MM.1S (cell line): ENCODE results near the gene CLDN15.
"Not testable (repeated sequence)": the region's sequence is repeated elsewhere in the genome, so short reads cannot be mapped to it uniquely, and the experiment has no call there.

Source experiments
- DNase-seq: peaks from one replicate; pipeline ENCODE4 v3.0.0-alpha.2; 2015
- H2AFZ ChIP-seq: fragments of 300-600 bp; sonication (generic); 2 replicates; pipeline ENCODE4 v1.6.0; 2016; ENCODE audit warnings: antibody characterized with exemption, low read length
- H3F3A ChIP-seq: fragments of 300-600 bp; sonication (generic); 2 replicates; pipeline ENCODE4 v1.6.1; 2016; ENCODE audit warnings: mild to moderate bottlenecking, antibody characterized with exemption, low read length, moderate library complexity, mixed read lengths; ENCODE audit not compliant: insufficient read depth
- H3K27ac ChIP-seq: fragments of 300-600 bp; sonication (generic); 2 replicates; pipeline ENCODE4 v1.5.1; 2016; ENCODE audit warnings: mild to moderate bottlenecking, low read length
- H3K27me3 ChIP-seq: fragments of 300-600 bp; sonication (generic); replicated peaks from 2 replicates; pipeline ENCODE4 v1.6.0; 2016; ENCODE audit warnings: low read length; ENCODE audit not compliant: insufficient read depth
- H3K36me3 ChIP-seq: fragments of 300-600 bp; sonication (generic); replicated peaks from 2 replicates; pipeline ENCODE4 v1.6.1; 2016; ENCODE audit warnings: mild to moderate bottlenecking, low read length, mixed read lengths; ENCODE audit not compliant: insufficient read depth
- H3K4me1 ChIP-seq: fragments of 300-600 bp; sonication (generic); 2 replicates; pipeline ENCODE4 v1.6.1; 2016; ENCODE audit warnings: low read length, mixed read lengths
- H3K4me2 ChIP-seq: fragments of 300-600 bp; sonication (generic); 2 replicates; pipeline ENCODE4 v1.6.0; 2016; ENCODE audit warnings: low read depth, low read length
- H3K4me3 ChIP-seq: fragments of 300-600 bp; sonication (generic); 2 replicates; pipeline ENCODE4 v1.5.1; 2016; ENCODE audit warnings: low read length, mixed read lengths
- H3K79me2 ChIP-seq: fragments of 300-600 bp; sonication (generic); 2 replicates; pipeline ENCODE4 v1.6.1; 2016; ENCODE audit warnings: mixed run types, low read length, mixed read lengths
- H3K9ac ChIP-seq: fragments of 300-600 bp; sonication (generic); 2 replicates; pipeline ENCODE4 v1.6.1; 2016; ENCODE audit warnings: low read length, mixed read lengths
- H3K9me2 ChIP-seq: fragments of 300-600 bp; sonication (generic); replicated peaks from 2 replicates; pipeline ENCODE4 v1.6.1; 2016; ENCODE audit warnings: mild to moderate bottlenecking, low read length, mixed read lengths; ENCODE audit not compliant: insufficient read depth
- H3K9me3 ChIP-seq: fragments of 300-600 bp; sonication (generic); replicated peaks from 2 replicates; pipeline ENCODE4 v1.6.1; 2016; ENCODE audit warnings: mild to moderate bottlenecking, low read length, mixed read lengths; ENCODE audit not compliant: insufficient read depth
- H4K20me1 ChIP-seq: fragments of 300-600 bp; sonication (generic); 2 replicates; pipeline ENCODE4 v1.6.1; 2016; ENCODE audit warnings: mild to moderate bottlenecking, low read length, moderate library complexity, mixed read lengths; ENCODE audit not compliant: insufficient read depth
- EZH2 ChIP-seq: fragments of 300-600 bp; sonication (generic); optimal IDR thresholded peaks from 2 replicates; pipeline ENCODE3; 2017; ENCODE audit warnings: low read depth, mild to moderate bottlenecking, antibody characterized with exemption, low read length, mixed read lengths
- EZH2phosphoT487 ChIP-seq: fragments of 300-600 bp; sonication (generic); IDR thresholded peaks from 2 replicates; pipeline ENCODE4 v1.6.1; 2018; ENCODE audit warnings: antibody characterized with exemption, low read length
- TF ChIP-seq, protein P1 (sequence below): fragments of 300-600 bp; sonication (generic); IDR thresholded peaks from 2 replicates; pipeline ENCODE4 v1.5.1; 2016; ENCODE audit warnings: antibody characterized with exemption, low read length, mixed read lengths

Gene CLDN15

DNA sequence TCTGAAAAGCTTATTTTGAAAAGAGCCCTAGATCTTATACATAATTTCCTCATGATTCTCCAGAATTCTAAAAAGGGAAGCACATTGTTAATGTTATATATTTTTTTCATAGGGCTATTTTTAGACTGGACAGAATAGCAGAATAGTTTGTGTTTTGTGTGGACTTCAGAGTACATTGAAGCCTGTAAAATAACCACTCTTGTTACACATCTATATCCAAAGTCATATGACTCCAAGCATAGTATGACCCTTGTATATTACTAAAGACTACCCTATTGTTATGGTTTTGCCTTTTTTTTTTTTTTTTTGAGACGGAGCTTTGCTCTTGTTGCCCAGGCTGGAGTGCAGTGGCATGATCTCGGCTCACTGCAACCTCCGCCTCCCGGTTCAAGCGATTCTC lies 33.4 kb upstream of the CLDN15 start:
- Histone ChIP-seq H3K9ac (no peak overlapping the region), H3K27ac (no peak overlapping the region), H3K4me3 (no peak overlapping the region), H3K4me1 (no peaks in the 10 kb centered on the region), H3K79me2 (no peaks in the 10 kb centered on the region), H4K20me1 (no peaks in the 10 kb centered on the region), H3K9me2 (no peaks in the 10 kb centered on the region), H3K4me2 (no peak overlapping the region), H2AFZ (no peak overlapping the region), H3K9me3 (no peaks in the 10 kb centered on the region), H3K36me3 (no peaks in the 10 kb centered on the region), H3F3A (no peaks in the 10 kb centered on the region), H3K27me3 (peaks cover 91% of the 10 kb centered on the region)
- no peak for TF ChIP-seq EZH2
- TF ChIP-seq, protein P1, sequence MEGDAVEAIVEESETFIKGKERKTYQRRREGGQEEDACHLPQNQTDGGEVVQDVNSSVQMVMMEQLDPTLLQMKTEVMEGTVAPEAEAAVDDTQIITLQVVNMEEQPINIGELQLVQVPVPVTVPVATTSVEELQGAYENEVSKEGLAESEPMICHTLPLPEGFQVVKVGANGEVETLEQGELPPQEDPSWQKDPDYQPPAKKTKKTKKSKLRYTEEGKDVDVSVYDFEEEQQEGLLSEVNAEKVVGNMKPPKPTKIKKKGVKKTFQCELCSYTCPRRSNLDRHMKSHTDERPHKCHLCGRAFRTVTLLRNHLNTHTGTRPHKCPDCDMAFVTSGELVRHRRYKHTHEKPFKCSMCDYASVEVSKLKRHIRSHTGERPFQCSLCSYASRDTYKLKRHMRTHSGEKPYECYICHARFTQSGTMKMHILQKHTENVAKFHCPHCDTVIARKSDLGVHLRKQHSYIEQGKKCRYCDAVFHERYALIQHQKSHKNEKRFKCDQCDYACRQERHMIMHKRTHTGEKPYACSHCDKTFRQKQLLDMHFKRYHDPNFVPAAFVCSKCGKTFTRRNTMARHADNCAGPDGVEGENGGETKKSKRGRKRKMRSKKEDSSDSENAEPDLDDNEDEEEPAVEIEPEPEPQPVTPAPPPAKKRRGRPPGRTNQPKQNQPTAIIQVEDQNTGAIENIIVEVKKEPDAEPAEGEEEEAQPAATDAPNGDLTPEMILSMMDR: no peak
- no peak for TF ChIP-seq EZH2phosphoT487
- DNase-seq: no peak

DNA sequence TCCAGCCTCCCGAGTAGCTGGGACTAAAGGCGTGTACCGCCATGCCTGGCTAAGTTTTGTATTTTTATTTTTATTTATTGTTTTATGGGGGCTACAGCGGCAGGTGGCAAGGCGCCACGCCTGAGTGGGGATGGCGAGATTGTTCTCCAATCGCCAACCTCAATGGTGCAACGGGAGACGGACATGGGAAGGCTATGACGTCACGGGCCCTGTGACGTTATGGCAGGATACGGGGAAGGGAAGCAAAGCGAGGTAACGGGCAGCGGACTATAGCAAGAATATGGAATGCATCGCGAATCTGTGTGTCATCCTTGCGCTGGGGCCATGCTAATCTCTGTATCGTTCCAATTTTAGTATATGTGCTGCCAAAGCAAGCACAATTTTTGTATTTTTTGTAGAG lies 32.1 kb upstream of the CLDN15 start:
- Histone ChIP-seq H4K20me1 (no peaks in the 10 kb centered on the region), H3K36me3 (no peaks in the 10 kb centered on the region), H3K79me2 (no peaks in the 10 kb centered on the region), H3K27ac (no peak overlapping the region), H2AFZ (no peak overlapping the region), H3K4me3 (no peak overlapping the region), H3F3A (no peaks in the 10 kb centered on the region), H3K9me3 (no peaks in the 10 kb centered on the region), H3K4me2 (no peak overlapping the region), H3K27me3 (peaks cover 91% of the 10 kb centered on the region), H3K4me1 (no peaks in the 10 kb centered on the region), H3K9me2 (no peaks in the 10 kb centered on the region), H3K9ac (no peak overlapping the region)
- TF ChIP-seq, protein P1: no peak
- TF ChIP-seq EZH2: no peak
- TF ChIP-seq EZH2phosphoT487: no peak
- DNase-seq: no peak

DNA sequence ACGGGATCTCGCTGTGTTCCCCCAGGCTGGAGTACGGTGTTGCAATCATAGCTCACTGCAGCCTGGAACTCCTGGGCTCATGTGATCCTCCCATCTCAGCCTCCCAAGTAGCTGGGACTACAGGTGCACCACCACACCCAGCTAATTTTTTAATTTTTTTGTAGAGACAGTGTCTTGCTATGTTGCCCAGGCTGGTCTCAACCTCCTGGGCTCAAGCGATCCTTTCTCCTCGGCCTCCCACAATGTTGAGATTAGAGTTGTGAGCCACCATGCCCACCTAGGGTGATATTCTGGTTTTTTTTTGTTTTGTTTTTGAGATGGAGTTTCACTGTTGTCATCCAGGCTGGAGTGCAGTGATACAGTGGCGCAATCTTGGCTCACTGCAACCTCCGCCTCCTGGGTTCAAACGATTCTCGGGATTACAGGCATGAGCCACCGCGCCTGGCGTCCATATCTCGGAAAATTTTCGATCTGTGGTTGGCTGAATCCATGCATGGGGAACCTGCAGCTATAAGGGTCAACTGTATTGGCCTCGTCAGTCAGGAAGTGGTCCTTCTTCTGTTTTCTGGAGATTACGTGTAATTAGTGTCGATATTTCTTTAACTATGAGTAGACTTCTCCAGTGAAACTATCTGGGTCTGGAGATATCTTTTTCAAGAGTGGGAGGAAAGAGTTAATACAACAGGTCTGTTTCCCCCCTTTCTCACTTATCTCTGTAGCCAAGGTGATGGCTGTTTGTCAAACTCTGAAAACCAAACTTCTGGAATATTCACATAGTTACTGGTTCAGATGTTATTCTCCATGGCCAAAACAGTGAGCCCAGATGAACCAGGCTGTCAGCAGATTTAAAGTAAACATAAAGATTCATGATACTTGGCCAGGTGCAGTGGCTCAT lies 28.3 kb upstream of the CLDN15 start:
- H3K4me1 ChIP-seq: no peaks in the 10 kb centered on the region
- no peaks in the 10 kb centered on the region for H3K36me3 ChIP-seq
- no peak overlapping the region for H3K27ac ChIP-seq
- no peak overlapping the region for H3K4me3 ChIP-seq
- DNase-seq: no peak
- no peaks in the 10 kb centered on the region for H3K9me3 ChIP-seq
- no peaks in the 10 kb centered on the region for H3K9me2 ChIP-seq
- no peaks in the 10 kb centered on the region for H3F3A ChIP-seq
- no peaks in the 10 kb centered on the region for H4K20me1 ChIP-seq
- H3K9ac ChIP-seq: no peak overlapping the region
- H3K4me2 ChIP-seq: no peak overlapping the region
- no peaks in the 10 kb centered on the region for H3K79me2 ChIP-seq
- no peak overlapping the region for H2AFZ ChIP-seq
- H3K27me3 ChIP-seq: peaks cover 89% of the 10 kb centered on the region
- TF ChIP-seq, protein P1: no peak
- TF ChIP-seq EZH2 (no peak), EZH2phosphoT487 (no peak)

DNA sequence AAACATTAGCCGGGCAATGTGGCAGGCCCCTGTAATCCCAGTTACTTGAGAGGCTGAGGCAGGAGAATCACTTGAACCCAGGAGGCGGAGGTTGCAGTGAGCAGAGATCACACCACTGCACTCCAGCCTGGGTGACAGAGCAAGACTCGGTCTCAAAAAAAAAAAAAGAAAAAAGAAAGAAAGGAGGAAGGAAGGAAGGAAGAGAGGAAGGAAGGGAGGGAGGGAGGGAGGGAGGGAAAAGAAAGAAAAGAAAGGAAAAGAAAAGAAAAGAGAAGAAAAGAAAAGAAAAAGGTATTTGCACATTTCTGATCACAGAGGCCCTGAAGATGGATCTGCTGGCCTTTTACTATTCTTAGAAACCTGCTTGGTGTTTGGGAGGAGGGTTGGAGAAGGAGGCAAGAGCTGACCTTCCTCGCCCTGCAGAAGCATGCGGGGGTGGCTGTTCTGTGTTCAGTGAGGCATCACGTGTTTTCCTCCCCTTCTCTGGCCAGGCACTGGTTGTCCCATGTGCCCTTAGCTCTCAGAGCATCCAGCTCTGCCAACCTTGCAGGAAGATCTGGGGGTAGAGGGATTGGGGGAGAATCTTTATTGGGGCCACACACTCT lies 26.6 kb upstream of the CLDN15 start:
- H3K27me3 ChIP-seq: peaks cover 82% of the 10 kb centered on the region
- H3K4me2 ChIP-seq, H3K79me2 ChIP-seq, H3K4me1 ChIP-seq, H3K4me3 ChIP-seq, H3K9me2 ChIP-seq, H3K36me3 ChIP-seq, H3K27ac ChIP-seq, H3F3A ChIP-seq, H3K9me3 ChIP-seq, H2AFZ ChIP-seq, H4K20me1 ChIP-seq, DNase-seq, H3K9ac ChIP-seq: not testable (repeated sequence)
